Astrocyte of the cerebellum (primary cell): ENCODE data around the gene HSPA13.

Source experiments
- DNase-seq: peaks from one replicate; pipeline ENCODE4 v3.0.0-alpha.2; 2011; ENCODE audit warnings: low read depth
- H3K4me3 ChIP-seq: 2 replicates; pipeline ENCODE4 v1.5.1; 2011; ENCODE audit warnings: mild to moderate bottlenecking, low read depth, low read length, moderate library complexity
- CTCF ChIP-seq: IDR thresholded peaks from 2 replicates; pipeline ENCODE4 v1.5.1; 2012; ENCODE audit warnings: low read length, low read depth, moderate library complexity, mild to moderate bottlenecking; ENCODE audit errors: missing control alignments
- in situ Hi-C: cut with HindIII; loops from 2 replicates; pipeline ENCODE4 v1.10.0; 2017; ENCODE audit warnings: low sequenced_read_pairs

HSPA13 gene

GRCh38 chr21:14401217-14401616 is 18.3 kb upstream of the HSPA13 start:
- in situ Hi-C loops = no loop called here
- no peak overlapping the region for H3K4me3 ChIP-seq
- DNase-seq = no peak
- no peak for TF ChIP-seq CTCF

DNA sequence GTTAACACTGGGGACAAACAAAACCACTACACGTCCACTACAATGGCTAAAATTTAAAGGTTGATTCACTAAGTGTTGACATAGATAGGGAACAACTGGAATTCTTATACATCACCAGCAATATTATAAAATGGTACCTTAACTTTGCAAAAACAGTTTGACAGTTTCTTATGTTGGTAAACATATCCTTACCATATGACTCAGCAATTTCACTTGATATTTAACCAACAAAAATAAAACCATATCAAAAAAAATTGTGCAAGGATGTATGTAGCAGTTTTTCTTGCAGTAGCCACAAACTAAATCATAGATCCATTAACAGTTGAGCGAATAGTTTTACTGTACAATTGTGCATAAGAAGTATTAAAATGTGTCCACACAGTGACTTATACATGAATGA is 5.3 kb upstream of the HSPA13 start:
- DNase-seq = no peak
- no peak for TF ChIP-seq CTCF
- in situ Hi-C loops = no loop called here
- no peak overlapping the region for H3K4me3 ChIP-seq

DNA sequence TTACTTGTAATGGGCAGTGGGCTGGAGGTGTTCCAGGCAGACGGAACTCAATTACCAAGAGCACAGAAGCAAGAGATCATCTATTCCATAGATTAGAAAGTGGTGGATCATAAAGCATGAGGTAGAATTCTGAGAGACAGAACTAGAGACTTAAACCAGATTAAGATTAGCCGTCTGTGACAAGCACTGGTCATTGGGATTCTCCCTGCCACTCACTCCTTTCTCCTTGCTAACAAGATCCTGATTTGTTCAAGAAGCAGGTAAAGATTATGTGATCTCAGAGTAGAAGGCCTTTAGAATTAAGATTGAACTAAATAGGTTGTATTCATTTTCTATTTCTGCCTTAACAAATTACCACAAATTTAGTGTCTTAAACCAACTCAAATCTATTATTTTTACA is 1.5 kb upstream of the HSPA13 start:
- no peak overlapping the region for H3K4me3 ChIP-seq
- in situ Hi-C loops = no loop called here
- no peak for DNase-seq

GRCh38 chr21:14383596-14384180 is 742 bp upstream of the HSPA13 start:
- no peak for DNase-seq
- peak overlapping the region; percentile 79 for H3K4me3 ChIP-seq
- in situ Hi-C loops = no loop called here
- TF ChIP-seq CTCF = peak; percentile 19

More for the DNA sequence above, 1.5 kb upstream of the HSPA13 start:
- no peak for TF ChIP-seq CTCF

- in situ Hi-C loops = no loop called here
- DNase-seq = no peak
- no peak for TF ChIP-seq CTCF
- peak overlapping the region; percentile 79 for H3K4me3 ChIP-seq
These were observed 486 bp downstream of the HSPA13 start for GRCh38 chr21:14382486-14382834.

GRCh38 chr21:14376854-14377253 is 6.1 kb downstream of the HSPA13 start:
- no peak overlapping the region for H3K4me3 ChIP-seq
- DNase-seq = no peak
- in situ Hi-C loops = no loop called here
- no peak for TF ChIP-seq CTCF

DNA sequence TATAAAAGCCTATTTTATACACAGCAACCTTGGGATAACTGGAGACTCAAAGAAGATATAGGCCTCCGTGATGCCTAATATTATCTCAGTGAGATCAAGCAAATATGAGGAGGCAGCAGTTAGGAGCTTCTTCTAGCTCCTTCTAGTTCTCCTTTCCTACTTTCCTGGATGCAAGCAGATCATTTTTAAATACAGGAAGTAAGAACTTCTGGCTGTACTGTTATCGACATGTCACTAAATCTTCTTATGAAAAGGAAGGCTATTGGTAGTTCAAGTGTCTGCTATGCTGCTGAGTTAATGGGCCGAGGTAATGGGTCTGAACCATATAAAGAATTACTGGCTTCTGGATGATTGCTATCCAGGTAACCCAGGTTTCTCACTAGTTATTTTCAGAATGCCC is 15.9 kb downstream of the HSPA13 start:
- in situ Hi-C loops = no loop called here
- TF ChIP-seq CTCF = no peak
- no peak for DNase-seq
- no peak overlapping the region for H3K4me3 ChIP-seq
